Measurements from ENCODE around the gene KATNIP. TPM values are rescaled to one million over a fixed set of nuclear protein-coding genes. Genes with fewer than 3 reads are reported as not detected.

The KATNIP gene
- total and polyA plus RNA-seq, 11 donors, result 5.8 to 26.3 (median 17.5) TPM

- ATAC-seq (peak in 3 of 4 donors; percentile 62 to 69 (median 62)), DNase-seq (peak; percentile 73 to 88 (median 81))
- H3K4me3 ChIP-seq, result no peak overlapping the region
- 54 to 72% (median 61%) methylated on average over 6 of the region's 6 CpGs for WGBS, 4 donors
- TF ChIP-seq POLR2A (IDR thresholded peaks at IDR 0.05), result no peak
- no peak for TF ChIP-seq CTCF (IDR thresholded peaks at IDR 0.05)
- peaks cover 0 to 12% (median 0%) of the 10 kb centered on the region in 12 donors for H3K9me3 ChIP-seq
- H3K36me3 ChIP-seq, result peaks cover 3 to 92% (median 82%) of the 10 kb centered on the region in 9 donors
- H3K27ac ChIP-seq, result peak overlapping the region in 10 of 12 donors; percentile 34 to 97 (median 67)
- peaks cover 0 to 66% (median 21%) of the 10 kb centered on the region in 12 donors for H3K4me1 ChIP-seq
- intact Hi-C loops (cut with DNase I), result loop anchor here in 1 of 10 donors (10.0 kb wide), 1 partner anchor 61 kb away; no protein-coding TSS in a partner anchor
- H3K27me3 ChIP-seq, result no peaks in the 10 kb centered on the region
Observed at GRCh38 chr16:27526180-27526579, 23.8 kb upstream of the KATNIP start.

- DNase-seq (no peak), ATAC-seq (no peak)
- intact Hi-C loops (cut with DNase I), result loop anchor here in 1 of 10 donors (10.0 kb wide), 1 partner anchor 63 kb away; no protein-coding TSS in a partner anchor
- H3K4me3 ChIP-seq, result no peak overlapping the region
- peaks cover 0 to 57% (median 14%) of the 10 kb centered on the region in 12 donors for H3K4me1 ChIP-seq
- peak overlapping the region in 9 of 12 donors; percentile 20 to 97 (median 69) for H3K27ac ChIP-seq
- H3K9me3 ChIP-seq, result peaks cover 0 to 12% (median 0%) of the 10 kb centered on the region in 12 donors
- H3K36me3 ChIP-seq, result peaks cover 3 to 100% (median 98%) of the 10 kb centered on the region in 9 donors
- no peaks in the 10 kb centered on the region for H3K27me3 ChIP-seq
- no peak for TF ChIP-seq CTCF (IDR thresholded peaks at IDR 0.05)
- TF ChIP-seq POLR2A (IDR thresholded peaks at IDR 0.05), result no peak
- 93 to 98% (median 97%) methylated on average over 4 of the region's 4 CpGs for WGBS, 4 donors
Observed at GRCh38 chr16:27528294-27528693, 21.6 kb upstream of the KATNIP start.

GRCh38 chr16:27529962-27530361 lies 20.0 kb upstream of the KATNIP start:
- H3K4me1 ChIP-seq, result peaks cover 0 to 57% (median 12%) of the 10 kb centered on the region in 12 donors
- H3K9me3 ChIP-seq, result peaks cover 0 to 10% (median 0%) of the 10 kb centered on the region in 12 donors
- TF ChIP-seq CTCF (IDR thresholded peaks at IDR 0.05), result no peak
- no peak for TF ChIP-seq POLR2A (IDR thresholded peaks at IDR 0.05)
- H3K36me3 ChIP-seq, result peaks cover 3 to 100% (median 99%) of the 10 kb centered on the region in 9 donors
- DNase-seq (no peak), ATAC-seq (no peak)
- WGBS, 4 donors, result 78 to 89% (median 87%) methylated on average over 6 of the region's 6 CpGs
- no peaks in the 10 kb centered on the region for H3K27me3 ChIP-seq
- H3K27ac ChIP-seq, result peak overlapping the region in 8 of 12 donors; percentile 40 to 97 (median 70)
- intact Hi-C loops (cut with DNase I), result loop anchor here in 1 of 10 donors (10.0 kb wide), 1 partner anchor 65 kb away; no protein-coding TSS in a partner anchor
- no peak overlapping the region for H3K4me3 ChIP-seq

GRCh38 chr16:27531186-27531585 lies 18.8 kb upstream of the KATNIP start:
- Histone ChIP-seq H3K27ac (peak overlapping the region in 7 of 12 donors; percentile 2 to 89 (median 25)), H3K36me3 (peaks cover 3 to 100% (median 99%) of the 10 kb centered on the region in 9 donors)

More at GRCh38 chr16:27531186-27531585, 18.8 kb upstream of the KATNIP start:
- 53 to 67% (median 63%) methylated on average over 2 of the region's 2 CpGs for WGBS, 4 donors
- DNase-seq (peak in 1 of 5 donors; percentile 41), ATAC-seq (peak in 3 of 4 donors; percentile 48 to 55 (median 54))
- Histone ChIP-seq H3K27me3 (no peaks in the 10 kb centered on the region), H3K4me3 (no peak overlapping the region), H3K4me1 (peaks cover 0 to 57% (median 12%) of the 10 kb centered on the region in 12 donors), H3K9me3 (no peaks in the 10 kb centered on the region)
- intact Hi-C loops (cut with DNase I), result no loop called here
- TF ChIP-seq POLR2A (IDR thresholded peaks at IDR 0.05), result no peak
- no peak for TF ChIP-seq CTCF (IDR thresholded peaks at IDR 0.05)

Data from heart left ventricle (tissue), 16 donors.